Testis (tissue), 3 donors: ENCODE measurements around the gene OCSTAMP. TPM values are rescaled to one million over a fixed set of nuclear protein-coding genes. Genes with fewer than 3 reads are reported as not detected.
A peak's percentile ranks its signal among the peaks of the same experiment; 100 is the strongest.

Source experiments
- DNase-seq: peaks from one replicate; pipeline ENCODE4 v3.0.0-alpha.2; 2019
- H3K27ac ChIP-seq, 2 donors: fragments of 200-600 bp; sonication (generic); one replicate each; pipeline ENCODE4 v1.5.1; 2019
- H3K27me3 ChIP-seq: fragments of 200-600 bp; sonication (generic); one replicate; pipeline ENCODE4 v1.5.1; 2019
- H3K36me3 ChIP-seq: fragments of 200-600 bp; sonication (generic); one replicate; pipeline ENCODE4 v1.5.1; 2017; ENCODE audit warnings: low read depth; ENCODE audit errors: missing control alignments
- H3K4me1 ChIP-seq: fragments of 200-600 bp; sonication (generic); one replicate; pipeline ENCODE4 v1.5.1; 2019
- H3K4me3 ChIP-seq, 2 donors: fragments of 200-600 bp; sonication (generic); one replicate each; pipeline ENCODE4 v1.5.1; 2017 to 2019
- H3K9me3 ChIP-seq: fragments of 200-600 bp; sonication (generic); one replicate; pipeline ENCODE4 v1.5.1; 2017
- CTCF ChIP-seq, 3 experiments: fragments of 450-650 bp in 2 of 3; fragments of 200-600 bp in 1 of 3; sonication (generic) in 1 of 3; IDR thresholded peaks; one replicate each; pipeline ENCODE4 v1.5.1; 2016 to 2019; ENCODE audit warnings: antibody characterized with exemption in 3 of 3, mild to moderate bottlenecking in 2 of 3, moderate library complexity in 1 of 3
- POLR2A ChIP-seq: fragments of 450-650 bp; IDR thresholded peaks from one replicate; pipeline ENCODE4 v1.6.1; 2017; ENCODE audit warnings: antibody characterized with exemption, mild to moderate bottlenecking, moderate library complexity
- WGBS, 2 donors: methylation state at CpG; one replicate each; pipeline ENCODE4 v1.1.5; 2018; 5-methylcytosine and 5-hydroxymethylcytosine counted together
- intact Hi-C: fragments of 100-400 bp; cut with DNase I; formaldehyde crosslinking; loops from one replicate; pipeline ENCODE4 v1.15.1; 2023; ENCODE audit warnings: low total_unique reads
- polyA plus RNA-seq: library from polyadenylated mRNA; stranded (reverse); fragments of 350-450 nt; fragmentation: Illumina TruSeq; extraction: RNeasy Lipid Tissue Mini Kit (QIAGEN cat#74804); gene quantifications from one replicate; pipeline ENCODE4 v1.2.3, GENCODE V29; 2014; ENCODE audit warnings: low read depth, low replicate concordance; ENCODE audit not compliant: insufficient read depth
- total RNA-seq, 2 donors: library from RNA; depleted of rRNA; stranded (reverse); fragments of >200 nt; gene quantifications; one replicate each; pipeline ENCODE4 v1.2.3, GENCODE V29; 2016

The OCSTAMP gene
- total and polyA plus RNA-seq, 3 donors from 2014 or later, result 0.25 to 0.56 TPM; not detected in 1

- no peak for DNase-seq
- intact Hi-C loops, result no loop called here
- no peak for TF ChIP-seq POLR2A
- TF ChIP-seq CTCF (IDR thresholded peaks at IDR 0.05), result no peak
- 87 to 88% methylated on average over 7 of the region's 7 CpGs for WGBS, 2 donors
- peaks cover 15% of the 10 kb centered on the region for H3K4me1 ChIP-seq
- H3K27ac ChIP-seq, result no peak overlapping the region
- no peaks in the 10 kb centered on the region for H3K9me3 ChIP-seq
- no peaks in the 10 kb centered on the region for H3K36me3 ChIP-seq
- H3K27me3 ChIP-seq, result no peaks in the 10 kb centered on the region
- no peak overlapping the region for H3K4me3 ChIP-seq
These were observed 13.9 kb upstream of the OCSTAMP start for GRCh38 chr20:46564241-46564957.

GRCh38 chr20:46563860-46564221, 13.4 kb upstream of the OCSTAMP start:
- H3K27ac ChIP-seq, result no peak overlapping the region
- H3K36me3 ChIP-seq, result no peaks in the 10 kb centered on the region
- intact Hi-C loops, result no loop called here
- DNase-seq, result no peak
- no peak overlapping the region for H3K4me3 ChIP-seq
- WGBS, 2 donors, result 56 to 83% methylated on average over 2 of the region's 2 CpGs
- H3K4me1 ChIP-seq, result peaks cover 10% of the 10 kb centered on the region
- TF ChIP-seq POLR2A, result no peak
- TF ChIP-seq CTCF (IDR thresholded peaks at IDR 0.05), result no peak
- no peaks in the 10 kb centered on the region for H3K27me3 ChIP-seq
- no peaks in the 10 kb centered on the region for H3K9me3 ChIP-seq

GRCh38 chr20:46563170-46563859, 12.9 kb upstream of the OCSTAMP start:
- no peaks in the 10 kb centered on the region for H3K36me3 ChIP-seq
- H3K27ac ChIP-seq, result peak overlapping the region; percentile 61 to 79
- no peaks in the 10 kb centered on the region for H3K27me3 ChIP-seq
- H3K9me3 ChIP-seq, result no peaks in the 10 kb centered on the region
- H3K4me3 ChIP-seq, result peak overlapping the region; percentile 19 to 42
- 61 to 65% methylated on average over 12 to 16 of the region's 16 CpGs for WGBS, 2 donors
- H3K4me1 ChIP-seq, result peaks cover 6% of the 10 kb centered on the region
- intact Hi-C loops, result no loop called here
- TF ChIP-seq POLR2A (no peak), CTCF (IDR thresholded peaks at IDR 0.05) (no peak)
- peak; percentile 25 for DNase-seq

- TF ChIP-seq CTCF (IDR thresholded peaks at IDR 0.05) (peak; percentile 87 to 93 (median 88)), POLR2A (no peak)
- peaks cover 6% of the 10 kb centered on the region for H3K4me1 ChIP-seq
- intact Hi-C loops, result no loop called here
- no peaks in the 10 kb centered on the region for H3K36me3 ChIP-seq
- H3K27me3 ChIP-seq, result no peaks in the 10 kb centered on the region
- peak overlapping the region; percentile 61 to 79 for H3K27ac ChIP-seq
- 5 to 9% methylated on average over 15 to 19 of the region's 19 CpGs for WGBS, 2 donors
- peak; percentile 90 for DNase-seq
- no peaks in the 10 kb centered on the region for H3K9me3 ChIP-seq
- peak overlapping the region; percentile 19 to 42 for H3K4me3 ChIP-seq
These were observed 12.1 kb upstream of the OCSTAMP start for GRCh38 chr20:46562373-46563169.
